ENCODE data around the gene MS4A7.

Gene MS4A7

DNA sequence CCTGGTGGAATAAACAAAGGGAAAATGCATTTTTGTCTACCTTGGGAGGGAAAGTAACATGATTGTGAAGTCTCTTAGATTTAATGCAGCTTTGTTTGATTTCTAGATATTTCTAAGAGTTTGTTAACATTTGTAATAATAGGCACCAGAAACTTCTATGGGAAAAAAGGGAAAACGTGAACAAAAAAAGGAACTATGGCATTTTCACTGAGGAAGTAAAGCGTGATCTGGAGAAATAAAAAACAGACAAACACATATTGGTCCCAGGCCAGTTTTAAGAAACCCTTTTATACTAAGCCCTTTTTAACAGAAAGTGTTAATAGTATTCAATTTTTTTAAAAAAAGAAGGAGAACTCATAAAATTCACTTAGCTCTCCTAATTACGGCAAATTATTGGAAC is 6.9 kb upstream of the MS4A7 start:
- no peak for DNase-seq

DNA sequence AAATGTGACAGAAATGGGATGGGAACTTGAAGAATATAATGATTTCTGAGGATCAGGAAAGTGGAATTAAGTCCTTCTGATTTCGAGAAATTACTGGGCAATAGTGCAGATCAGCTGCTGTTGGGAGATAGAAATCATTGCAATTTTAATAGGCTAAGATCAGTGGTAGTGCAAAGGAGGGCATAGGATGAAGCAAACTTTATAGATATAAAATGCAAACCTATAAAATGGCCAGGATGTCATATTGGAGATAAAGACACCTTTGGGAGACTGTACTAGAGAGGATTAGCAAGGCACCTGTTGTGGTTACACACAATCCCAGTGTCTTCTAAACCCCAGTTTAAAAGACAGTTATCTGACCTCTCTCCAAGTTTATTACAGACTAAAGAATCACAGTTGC is 6.5 kb upstream of the MS4A7 start:
- DNase-seq, result no peak

DNA sequence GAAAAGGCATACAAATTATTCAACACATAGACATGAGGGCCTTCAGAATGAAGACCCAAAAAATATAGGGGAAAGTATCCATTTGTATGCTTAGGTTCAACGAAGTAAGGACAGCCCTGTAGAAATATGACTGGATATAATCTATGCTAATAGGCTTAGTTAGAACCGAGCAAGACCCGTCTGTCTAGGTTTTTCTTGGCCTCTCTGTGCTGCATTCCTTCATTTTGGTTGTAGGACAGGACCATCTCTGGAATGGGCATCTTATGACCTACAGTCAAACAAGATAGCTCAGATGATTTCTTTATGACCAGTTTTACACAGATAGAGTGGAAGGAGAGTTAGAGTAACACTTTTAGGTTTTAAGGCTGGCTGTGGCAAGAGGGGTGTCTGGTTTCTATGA is 5.6 kb upstream of the MS4A7 start:
- DNase-seq, result no peak

DNA sequence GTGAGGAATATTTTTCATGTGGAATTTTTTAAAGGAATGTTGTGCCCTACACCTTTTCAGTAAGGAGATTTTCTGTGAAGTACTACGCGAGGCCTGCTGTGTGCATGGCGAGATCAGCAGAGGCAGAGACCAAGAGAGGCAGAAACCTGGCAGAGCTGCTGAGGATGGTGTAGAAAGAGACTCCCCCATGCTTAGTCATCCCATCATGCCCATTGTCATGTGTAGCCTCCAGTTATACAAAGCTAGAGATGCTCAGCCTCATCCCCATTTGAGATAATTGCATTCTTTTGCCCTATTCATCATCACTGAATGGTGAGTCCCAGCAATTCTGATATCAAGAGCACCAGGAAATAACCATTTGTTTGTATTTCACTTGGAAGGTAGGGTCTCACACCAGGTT is 3.0 kb upstream of the MS4A7 start:
- DNase-seq, result no peak

DNA sequence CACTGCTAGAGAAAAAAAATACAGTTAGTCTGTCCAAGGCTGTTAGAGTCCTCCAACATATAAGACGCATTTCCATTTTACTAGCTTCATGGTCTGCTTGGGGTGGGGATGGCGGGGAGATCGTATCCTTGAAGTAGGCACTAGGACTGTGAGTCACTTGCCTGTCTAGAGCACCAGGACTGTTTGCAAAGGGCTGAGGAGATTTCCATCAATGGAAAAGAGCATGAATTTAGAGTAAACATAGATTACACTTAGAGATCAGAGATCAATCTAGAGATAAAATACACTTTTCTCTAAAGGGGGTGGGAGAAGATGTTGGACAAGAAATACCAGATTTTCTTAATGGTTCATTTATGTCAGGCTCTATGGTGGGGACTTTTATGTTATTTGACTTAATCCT is 1.7 kb upstream of the MS4A7 start:
- DNase-seq, result no peak

DNA sequence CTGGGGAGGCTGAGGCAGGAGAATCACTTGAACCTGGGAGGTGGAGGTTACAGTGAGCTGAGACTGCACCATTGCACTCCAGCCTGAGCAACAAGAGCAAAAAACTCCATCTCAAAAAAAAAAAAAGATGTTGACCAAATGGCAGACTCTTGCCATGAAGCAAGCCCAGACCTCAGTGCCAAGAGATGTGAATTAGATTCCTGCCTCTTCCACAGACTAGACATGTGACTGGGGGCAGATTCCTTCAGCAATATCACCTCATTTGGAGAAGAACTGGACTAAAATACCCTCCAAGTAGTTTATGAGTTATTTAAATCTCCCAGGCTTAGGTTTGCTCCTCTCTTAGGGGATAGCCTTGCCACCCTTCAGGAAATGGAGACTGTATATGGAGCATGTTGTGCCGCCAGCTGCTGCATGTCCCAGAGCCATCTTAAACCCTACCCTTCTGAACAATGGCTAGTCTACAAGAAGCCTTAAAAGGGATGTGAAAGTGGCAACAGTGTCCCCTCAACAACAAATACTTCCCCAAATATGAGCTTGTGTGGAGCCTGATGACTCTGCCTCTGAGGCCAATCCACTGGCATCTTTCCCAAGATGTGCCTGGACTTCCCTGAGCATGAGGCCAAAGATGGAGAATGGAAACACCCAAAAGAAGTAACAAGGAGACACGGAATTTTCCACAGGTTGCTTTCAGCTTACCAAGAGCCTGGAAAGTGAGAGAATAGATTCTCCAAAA is 763 bp upstream of the MS4A7 start:
- no peak for DNase-seq

DNA sequence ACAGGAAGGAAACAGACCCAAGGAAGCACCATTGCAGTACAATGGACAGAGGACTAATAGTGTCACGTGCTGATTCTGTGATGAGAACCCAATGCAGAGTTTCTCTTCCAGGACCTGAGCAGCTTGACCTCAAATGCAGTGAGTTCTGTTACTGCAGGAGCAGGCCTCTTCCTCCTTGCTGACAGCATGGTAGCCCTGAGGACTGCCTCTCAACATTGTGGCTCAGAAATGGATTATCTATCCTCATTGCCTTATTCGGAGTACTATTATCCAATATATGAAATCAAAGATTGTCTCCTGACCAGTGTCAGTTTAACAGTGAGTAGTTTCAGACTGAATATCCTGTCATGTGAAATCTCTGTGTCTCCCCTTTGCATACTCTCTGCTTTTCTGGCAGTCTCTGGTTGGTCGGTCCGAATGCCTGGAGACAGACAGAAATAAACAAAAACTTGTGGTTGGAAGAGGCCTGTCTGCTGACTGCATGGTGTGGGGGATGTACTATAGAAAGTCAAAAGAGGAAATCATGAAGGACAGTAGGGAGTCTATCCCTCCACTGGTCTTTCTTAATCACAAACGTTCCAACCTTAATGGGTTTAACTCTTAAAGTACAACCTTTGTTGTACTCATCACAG is 11.1 kb downstream of the MS4A7 start:
- DNase-seq, result no peak

DNA sequence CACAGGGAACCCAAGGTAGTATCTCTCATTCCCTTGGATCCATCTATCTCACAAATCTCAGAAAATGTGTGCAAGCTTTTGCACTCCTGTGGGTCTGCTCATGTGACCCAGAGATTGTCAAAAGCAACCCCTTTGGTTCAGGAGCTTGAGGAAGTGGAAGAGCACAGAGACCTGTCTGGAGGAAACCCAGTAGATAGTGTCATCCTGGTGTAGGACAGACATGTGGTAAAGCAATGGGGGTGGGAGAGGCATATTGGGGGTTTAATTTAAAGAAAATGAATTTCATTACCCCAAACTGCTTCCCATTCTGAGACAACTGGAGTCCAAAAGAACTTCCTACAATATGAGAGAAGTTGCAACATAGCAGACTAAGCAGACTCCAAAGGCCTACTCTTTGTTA is 12.1 kb downstream of the MS4A7 start:
- DNase-seq, result no peak

DNA sequence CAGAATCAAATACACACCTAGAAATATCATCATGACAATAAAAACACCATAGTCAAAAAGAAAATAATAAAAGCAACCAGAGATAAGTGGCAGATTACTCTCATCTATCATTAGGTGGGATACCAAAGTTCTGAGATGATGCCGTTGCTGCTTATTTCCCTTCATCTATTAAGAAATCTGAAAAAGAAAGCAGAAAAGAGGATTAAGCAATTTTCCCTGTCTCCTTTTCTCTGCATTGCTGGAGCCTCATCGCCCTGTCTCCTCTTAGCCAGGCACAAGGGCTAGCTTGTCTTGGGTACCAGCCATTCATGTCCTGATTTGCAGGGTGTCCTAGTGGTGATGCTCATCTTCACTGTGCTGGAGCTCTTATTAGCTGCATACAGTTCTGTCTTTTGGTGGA is 14.0 kb downstream of the MS4A7 start:
- no peak for DNase-seq

DNA sequence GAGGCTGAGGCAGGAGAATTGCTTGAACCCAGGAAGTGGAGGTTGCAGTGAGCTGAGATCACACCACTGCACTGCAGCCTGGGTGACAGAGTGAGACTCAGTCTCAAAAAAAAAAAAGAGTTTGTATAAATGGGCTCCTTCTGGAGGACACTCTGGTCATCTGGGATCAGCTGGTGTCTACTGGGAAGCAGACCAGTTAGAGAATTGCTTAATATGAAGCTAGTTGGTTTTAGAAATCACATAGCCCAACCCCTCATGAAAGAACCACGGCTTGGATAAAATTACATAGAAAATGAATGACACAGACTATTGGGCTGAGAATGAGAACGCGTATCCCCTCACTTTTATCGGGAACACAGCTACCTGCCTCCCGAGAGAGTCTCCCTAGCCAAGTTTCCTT is 14.7 kb downstream of the MS4A7 start:
- no peak for DNase-seq

DNA sequence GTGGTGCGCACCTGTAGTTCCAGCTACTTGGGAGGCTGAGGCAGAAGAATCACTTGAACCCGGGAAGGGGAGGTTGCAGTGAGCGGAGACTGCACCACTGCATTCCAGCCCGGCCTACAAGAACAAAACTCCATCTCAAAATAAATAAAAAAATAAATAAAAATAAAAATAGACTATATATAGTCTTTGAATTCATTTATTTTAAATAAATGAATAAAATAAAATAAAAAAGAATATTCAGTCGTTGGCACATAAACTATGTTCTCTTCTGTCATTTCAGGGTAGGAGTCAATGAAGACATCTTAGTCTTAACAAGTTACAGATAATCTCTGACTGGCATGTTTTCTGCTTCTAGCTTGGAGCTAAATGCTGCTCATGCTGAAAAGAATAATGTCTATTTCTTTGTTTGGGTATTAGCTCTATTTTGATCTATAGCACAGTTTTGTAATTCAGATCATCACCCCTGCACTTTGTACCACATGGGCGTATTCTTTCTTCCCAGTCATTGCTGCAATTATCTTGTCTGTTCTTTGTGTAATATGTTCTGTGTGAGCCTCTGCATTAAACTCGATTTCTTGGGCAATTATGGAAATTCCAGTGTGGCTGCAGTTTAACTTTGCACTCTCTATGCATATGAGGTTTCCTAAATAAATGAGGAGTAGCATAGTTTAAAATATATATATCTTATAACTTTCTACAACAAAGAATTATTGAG is 16.5 kb downstream of the MS4A7 start:
- DNase-seq, result no peak

DNA sequence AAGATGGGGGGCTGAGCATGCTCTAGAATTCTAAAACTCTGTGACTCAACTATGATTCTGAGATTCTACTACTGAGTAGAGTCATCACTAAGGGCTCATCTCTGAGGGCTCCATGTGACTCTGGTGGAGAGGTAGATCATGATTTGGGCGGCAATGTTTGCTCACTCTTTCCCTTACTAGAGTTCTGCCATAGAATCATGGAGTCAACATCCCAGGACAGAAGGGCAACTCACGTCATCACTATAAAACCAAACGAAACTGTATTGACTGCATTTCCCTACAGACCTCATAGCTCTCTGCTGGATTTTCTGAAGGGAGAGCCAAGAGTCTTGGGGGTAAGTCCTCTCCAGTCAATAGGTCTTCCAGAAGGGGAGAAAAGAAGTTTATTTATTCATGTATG is 18.1 kb downstream of the MS4A7 start, which contains the start of gene MS4A14:
Gene MS4A14, plus strand, starts transcription at position 78 of the 400 bp plus-strand sequence. Its CDS starts 120 bp downstream, at position 198.
- DNase-seq, result no peak

DNA sequence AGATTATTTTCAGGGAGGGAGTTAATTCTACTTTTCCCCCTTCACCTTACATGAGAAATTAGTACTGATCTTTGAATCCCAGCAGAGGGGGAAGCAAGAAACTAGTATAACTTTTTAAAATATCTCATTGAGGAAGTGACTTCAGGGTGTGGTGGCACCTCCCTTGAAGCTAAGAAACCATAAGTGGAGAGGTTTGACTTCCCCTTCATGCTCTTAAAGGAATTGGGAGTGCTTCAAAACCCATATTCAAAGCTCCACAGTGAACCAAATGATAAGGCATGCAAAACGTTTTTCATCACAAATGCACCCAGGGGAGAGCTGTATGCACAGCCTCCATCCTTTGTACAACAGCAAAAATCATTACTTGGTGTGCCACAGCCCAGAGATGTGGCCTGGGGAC is 18.5 kb downstream of the MS4A7 start:
- no peak for DNase-seq

DNA sequence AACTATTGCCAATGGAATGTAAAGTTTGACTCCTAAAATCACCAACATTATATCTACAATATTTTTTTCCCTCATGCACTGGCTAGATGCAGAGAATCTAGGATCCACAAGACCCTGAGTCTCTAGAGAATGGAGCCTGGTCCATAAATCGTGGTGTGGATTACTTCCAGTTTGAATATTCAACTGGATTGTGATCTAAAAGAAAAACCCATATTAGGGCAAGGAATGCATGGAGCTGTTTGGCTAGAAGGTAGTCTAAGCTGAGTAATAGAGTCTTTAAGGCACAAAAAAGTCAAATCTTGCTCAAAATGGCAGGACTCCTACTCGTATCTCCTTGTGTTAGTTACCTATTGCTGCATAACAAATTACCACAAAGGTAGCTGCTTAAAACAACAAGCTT is 41.7 kb downstream of the MS4A7 start:
- DNase-seq, result no peak

DNA sequence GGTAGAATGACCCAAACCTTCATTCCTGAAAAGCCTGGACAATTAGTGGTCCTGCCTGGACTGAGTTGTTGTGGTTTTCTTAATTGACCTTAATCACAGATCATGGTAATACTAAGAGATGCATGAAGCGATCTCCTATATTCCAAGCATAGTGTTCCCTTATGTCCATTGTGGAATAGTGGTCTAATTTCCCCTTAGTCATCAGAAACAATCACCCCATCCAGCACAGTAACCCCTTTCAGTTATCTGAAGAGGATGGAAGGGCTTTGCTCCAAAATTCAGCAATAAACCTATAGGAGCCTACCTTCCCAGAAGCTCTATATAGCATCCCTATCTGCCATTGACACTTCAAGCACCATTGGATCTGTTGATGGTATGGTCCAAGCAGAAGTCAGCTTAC is 44.3 kb downstream of the MS4A7 start:
- DNase-seq, result no peak

DNA sequence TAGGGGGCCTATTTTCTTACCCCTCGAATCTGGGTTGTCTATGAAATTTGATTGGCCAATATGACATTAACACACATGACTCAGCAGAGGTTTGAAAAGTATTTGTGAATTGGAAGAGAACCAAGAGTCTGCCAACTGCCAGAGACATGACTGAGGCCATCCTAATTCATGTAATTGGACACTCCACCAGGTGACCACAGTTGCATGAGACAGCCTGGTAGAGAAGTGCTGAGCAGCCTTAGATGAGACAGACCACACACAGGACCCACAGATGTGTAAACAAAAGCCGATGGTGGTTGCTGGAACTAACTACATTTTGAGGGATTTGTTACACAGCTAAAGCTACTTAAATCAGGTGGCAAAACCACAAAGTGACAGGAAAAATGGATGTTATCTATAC is 50.2 kb downstream of the MS4A7 start:
- no peak for DNase-seq

DNA sequence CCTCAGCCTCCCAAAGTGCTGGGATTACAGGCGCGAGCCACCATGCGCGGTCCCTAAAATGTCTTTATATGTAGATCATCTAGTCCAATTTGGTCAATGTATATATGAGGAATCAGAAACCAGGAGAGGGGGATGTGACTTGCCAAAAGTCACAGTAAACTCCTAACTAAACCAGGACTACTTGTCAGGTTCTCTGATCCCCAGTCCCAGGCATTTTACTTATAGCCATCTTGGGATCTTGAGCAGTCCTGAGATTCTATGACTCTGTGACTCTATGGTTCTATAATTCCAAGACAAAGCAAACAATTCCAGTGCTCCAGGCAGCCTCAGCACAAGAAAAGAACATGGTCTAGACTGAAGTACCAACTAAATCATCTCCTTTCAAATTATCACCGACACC is 50.9 kb downstream of the MS4A7 start, which contains the start of gene MS4A5:
Gene MS4A5, plus strand, starts transcription at position 301 of the 400 bp plus-strand sequence. CDS start 103 bp downstream, outside the sequence.
- no peak for DNase-seq

DNA sequence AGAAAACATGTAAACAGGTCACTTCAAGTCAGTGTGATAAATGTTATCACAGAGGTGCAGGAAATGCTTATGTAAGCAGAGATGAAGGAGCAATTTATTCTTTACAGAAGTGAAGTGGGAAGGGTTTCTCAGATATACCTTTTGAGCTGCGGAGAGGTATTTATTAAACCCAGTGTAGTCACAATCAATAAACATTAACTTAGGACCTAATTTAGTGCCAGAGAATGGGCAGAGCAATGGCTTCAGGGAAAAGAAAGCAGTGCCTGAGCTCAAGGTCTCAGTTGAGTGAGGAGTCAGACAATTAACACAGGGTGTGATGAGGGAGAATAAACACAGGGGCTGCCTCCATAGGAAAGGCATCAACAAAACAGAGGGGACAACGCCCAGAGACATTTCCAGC is 52.9 kb downstream of the MS4A7 start:
- no peak for DNase-seq

DNA sequence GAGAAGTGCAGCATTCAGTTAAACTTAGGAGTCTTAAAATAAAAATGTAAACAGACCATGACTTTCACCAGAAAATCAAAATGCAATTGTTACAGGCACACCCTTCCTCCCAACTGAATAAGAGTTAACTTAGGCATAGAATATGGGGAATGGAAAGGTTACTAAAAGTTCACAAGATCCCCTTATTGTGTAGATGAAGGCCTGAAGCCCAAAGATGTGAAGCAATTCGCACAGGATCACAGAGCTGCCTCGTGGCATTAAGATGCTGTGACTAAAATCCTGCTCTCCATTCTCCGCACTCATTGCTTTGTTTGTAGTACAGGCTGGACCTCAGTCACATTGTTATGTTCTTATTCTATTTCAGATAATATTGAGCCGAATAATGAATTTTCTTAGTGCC is 55.1 kb downstream of the MS4A7 start:
- no peak for DNase-seq
